CD4-positive, alpha-beta T cell (primary cell): Measurements from ENCODE around the gene RIN3. TPM values are rescaled to one million over a fixed set of nuclear protein-coding genes. Genes with fewer than 3 reads are reported as not detected.
A peak's percentile ranks its signal among the peaks of the same experiment; 100 is the strongest.

Source experiments
- ATAC-seq: fragments of 200-7000 bp; cut with Tn5 transposase; one replicate; pipeline ENCODE4 v1.10.0; 2022; ENCODE audit warnings: mild to moderate bottlenecking; ENCODE audit not compliant: poor library complexity
- CTCF ChIA-PET: fragments of 350-600 bp; sonication (Branson Sonifier 250); formaldehyde crosslinking; loops from one replicate; lab custom pipeline; 2021; ENCODE audit warnings: antibody characterized with exemption, inconsistent platforms; lab: Charles Lee
- POLR2A ChIA-PET: fragments of 350-600 bp; sonication (Branson Sonifier 250); formaldehyde crosslinking; loops from one replicate; lab custom pipeline; 2021; ENCODE audit warnings: antibody characterized with exemption, inconsistent platforms; lab: Charles Lee
- DNase-seq, 14 experiments: peaks; one replicate each; pipeline ENCODE4 v3.0.0-alpha.2; 2013 to 2020; ENCODE audit warnings: mixed read lengths in 2 of 14
- H3K27ac ChIP-seq, 2 donors: one replicate each; pipeline versions ENCODE4 v1.5.1 to v1.7.0; 2013; ENCODE audit warnings: low read length in 2 of 2, low read depth in 1 of 2, mild to moderate bottlenecking in 1 of 2
- H3K27me3 ChIP-seq, 2 experiments: 1 replicate in 1 of 2; 2 replicates in 1 of 2; pipeline versions ENCODE4 v1.6.1 to v1.7.0; 2013; ENCODE audit warnings: low read length in 2 of 2, control low read depth in 1 of 2, mild to moderate bottlenecking in 1 of 2, moderate library complexity in 1 of 2; ENCODE audit not compliant: insufficient read depth in 2 of 2, control insufficient read depth in 1 of 2
- H3K36me3 ChIP-seq: one replicate; pipeline ENCODE4 v1.6.1; 2013; ENCODE audit warnings: low read length, control low read depth; ENCODE audit not compliant: insufficient read depth
- H3K4me1 ChIP-seq: one replicate; pipeline ENCODE4 v1.6.1; 2013; ENCODE audit warnings: low read length, control low read depth; ENCODE audit not compliant: insufficient read depth
- H3K4me3 ChIP-seq: one replicate; pipeline ENCODE4 v1.5.1; 2013; ENCODE audit warnings: mild to moderate bottlenecking, low read length, moderate library complexity
- H3K9me3 ChIP-seq, 2 experiments: 1 replicate in 1 of 2; 2 replicates in 1 of 2; pipeline versions ENCODE4 v1.6.1 to v1.7.0; 2013; ENCODE audit warnings: low read length in 2 of 2, mild to moderate bottlenecking in 2 of 2, control low read depth in 1 of 2, moderate library complexity in 1 of 2; ENCODE audit not compliant: control insufficient read depth in 1 of 2, insufficient read depth in 1 of 2
- H3K27ac Mint-ChIP-seq: one replicate; pipeline ENCODE4 v1.8.0; 2020; ENCODE audit warnings: mixed read lengths
- H3K27me3 Mint-ChIP-seq: one replicate; pipeline ENCODE4 v1.8.0; 2021; ENCODE audit warnings: mixed read lengths
- H3K36me3 Mint-ChIP-seq: one replicate; pipeline ENCODE4 v1.8.0; 2021; ENCODE audit warnings: low read depth, mixed read lengths
- H3K4me1 Mint-ChIP-seq: one replicate; pipeline ENCODE4 v1.8.0; 2021; ENCODE audit warnings: low read depth, mixed read lengths
- H3K4me3 Mint-ChIP-seq: one replicate; pipeline ENCODE4 v1.8.0; 2020; ENCODE audit warnings: mild to moderate bottlenecking, mixed read lengths
- H3K9me3 Mint-ChIP-seq: one replicate; pipeline ENCODE4 v1.8.0; 2020; ENCODE audit warnings: mixed read lengths
- intact Hi-C, 2 experiments: fragments of 100-400 bp; cut with DNase I in 1 of 2; cut with micrococcal nuclease in 1 of 2; formaldehyde crosslinking; loops; one replicate each; pipeline versions ENCODE4 v1.15.1 to v1.9.0; 2023 to 2025; cut with DNase I, micrococcal nuclease
- total RNA-seq, 174 experiments: library from RNA in 2 of 174; stranded (reverse) in 2 of 174; gene quantifications; one replicate each; pipeline ENCODE4 v1.2.3 and lab custom pipeline; 2021 to 2026
- TF ChIP-seq, protein P1 (sequence below): fragments of 200-600 bp; IDR thresholded peaks from one replicate; pipeline ENCODE4 v1.8.0; 2022; ENCODE audit warnings: antibody characterized with exemption, mild to moderate bottlenecking

Gene RIN3
- total RNA-seq, 2 experiments from 2014 or later, result 67.9 to 72.2 TPM

DNA sequence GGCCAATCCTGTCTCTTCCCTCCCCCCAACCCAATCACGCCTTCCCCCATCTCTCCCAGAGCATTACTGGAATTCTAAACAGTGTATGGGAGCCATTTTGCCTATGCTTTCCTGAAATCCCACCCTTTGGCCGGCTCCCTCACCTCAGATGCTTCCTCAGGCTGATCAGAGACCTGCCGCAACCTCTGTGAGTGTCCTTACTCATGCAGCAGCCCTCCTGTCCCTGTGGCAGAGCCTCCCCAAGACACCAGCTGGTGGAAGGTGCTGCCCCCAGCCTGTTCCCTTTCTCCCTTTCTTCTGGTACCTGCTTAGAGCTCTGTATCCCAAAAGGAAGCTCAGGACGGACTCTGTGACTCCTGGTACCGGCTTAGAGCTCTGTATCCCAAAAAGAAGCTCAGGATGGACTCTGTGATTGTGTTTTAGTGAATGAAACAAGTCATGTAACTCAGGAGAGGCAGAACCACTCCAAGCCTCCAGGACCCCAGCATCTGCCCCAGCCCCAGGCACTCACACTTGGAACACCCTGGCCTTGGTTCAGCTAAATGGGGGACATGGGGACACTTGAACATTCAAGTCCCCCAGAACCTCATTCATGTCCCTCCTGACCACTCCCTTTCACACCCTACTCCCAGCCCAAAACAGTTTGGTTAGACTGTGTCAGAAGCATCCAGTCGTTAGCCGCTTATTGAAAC, 29.3 kb upstream of the RIN3 start:
- H3K27me3 ChIP-seq, result peaks cover 0 to 5% of the 10 kb centered on the region in 2 experiments
- Mint-ChIP-seq H3K27me3 (peaks cover 8% of the 10 kb centered on the region), H3K36me3 (no peaks in the 10 kb centered on the region), H3K4me3 (no peak overlapping the region), H3K27ac (no peak overlapping the region), H3K9me3 (peaks cover 4% of the 10 kb centered on the region), H3K4me1 (peaks cover 8% of the 10 kb centered on the region)
- no peak overlapping the region for H3K27ac ChIP-seq
- no peak for ATAC-seq
- DNase-seq, result no peak
- peaks cover 0 to 3% of the 10 kb centered on the region in 2 experiments for H3K9me3 ChIP-seq
- ChIA-PET POLR2A (no interaction called here), CTCF (no interaction called here)
- no peaks in the 10 kb centered on the region for H3K36me3 ChIP-seq
- H3K4me3 ChIP-seq, result no peak overlapping the region
- TF ChIP-seq, protein P1, sequence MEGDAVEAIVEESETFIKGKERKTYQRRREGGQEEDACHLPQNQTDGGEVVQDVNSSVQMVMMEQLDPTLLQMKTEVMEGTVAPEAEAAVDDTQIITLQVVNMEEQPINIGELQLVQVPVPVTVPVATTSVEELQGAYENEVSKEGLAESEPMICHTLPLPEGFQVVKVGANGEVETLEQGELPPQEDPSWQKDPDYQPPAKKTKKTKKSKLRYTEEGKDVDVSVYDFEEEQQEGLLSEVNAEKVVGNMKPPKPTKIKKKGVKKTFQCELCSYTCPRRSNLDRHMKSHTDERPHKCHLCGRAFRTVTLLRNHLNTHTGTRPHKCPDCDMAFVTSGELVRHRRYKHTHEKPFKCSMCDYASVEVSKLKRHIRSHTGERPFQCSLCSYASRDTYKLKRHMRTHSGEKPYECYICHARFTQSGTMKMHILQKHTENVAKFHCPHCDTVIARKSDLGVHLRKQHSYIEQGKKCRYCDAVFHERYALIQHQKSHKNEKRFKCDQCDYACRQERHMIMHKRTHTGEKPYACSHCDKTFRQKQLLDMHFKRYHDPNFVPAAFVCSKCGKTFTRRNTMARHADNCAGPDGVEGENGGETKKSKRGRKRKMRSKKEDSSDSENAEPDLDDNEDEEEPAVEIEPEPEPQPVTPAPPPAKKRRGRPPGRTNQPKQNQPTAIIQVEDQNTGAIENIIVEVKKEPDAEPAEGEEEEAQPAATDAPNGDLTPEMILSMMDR, result no peak
- intact Hi-C loops, result no loop called here
- H3K4me1 ChIP-seq, result no peaks in the 10 kb centered on the region

- intact Hi-C loops, result no loop called here
Observed at GRCh38 chr14:92486881-92487280, 26.7 kb upstream of the RIN3 start.

DNA sequence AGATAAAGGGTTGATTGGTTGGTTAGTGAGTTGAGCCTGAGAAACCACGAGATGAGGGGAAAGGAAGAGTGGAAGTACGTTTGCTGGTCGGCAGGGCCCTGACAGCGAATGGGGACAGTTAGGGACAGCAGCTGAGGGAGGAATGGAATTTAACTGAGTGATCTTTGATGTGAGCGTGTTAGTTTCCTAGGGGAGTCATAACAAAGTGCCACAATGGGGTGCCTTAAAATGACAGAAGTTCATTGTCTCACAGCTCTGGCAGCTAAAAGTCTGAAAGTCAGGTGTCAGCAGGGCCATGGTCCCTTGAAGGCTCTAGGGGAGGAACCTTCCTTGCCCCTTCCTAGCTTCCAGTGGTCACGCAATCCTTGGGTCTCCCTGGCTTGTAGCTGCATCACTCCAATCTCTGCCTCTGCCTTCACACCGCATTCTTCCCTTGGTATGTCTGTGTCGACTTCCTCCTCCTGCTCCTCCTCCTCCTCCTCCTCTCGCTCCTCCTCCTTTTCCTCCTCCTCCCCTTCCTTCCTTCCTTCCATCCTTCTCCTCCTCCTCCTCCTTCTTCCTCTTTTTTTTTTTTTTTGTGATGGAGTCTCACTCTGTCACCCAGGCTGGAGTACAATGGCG, 26.0 kb upstream of the RIN3 start:
- peak in 1 of 14 experiments; percentile 23 for DNase-seq
- H3K9me3 ChIP-seq, result peaks cover 0 to 3% of the 10 kb centered on the region in 2 experiments
- no peak overlapping the region for H3K4me3 ChIP-seq
- Mint-ChIP-seq H3K36me3 (no peaks in the 10 kb centered on the region), H3K9me3 (no peaks in the 10 kb centered on the region), H3K4me3 (no peak overlapping the region), H3K4me1 (peaks cover 8% of the 10 kb centered on the region), H3K27me3 (peaks cover 4% of the 10 kb centered on the region), H3K27ac (no peak overlapping the region)
- POLR2A ChIA-PET, result no interaction called here
- H3K27ac ChIP-seq, result no peak overlapping the region
- H3K27me3 ChIP-seq, result peaks cover 0 to 5% of the 10 kb centered on the region in 2 experiments
- ATAC-seq, result no peak
- TF ChIP-seq, protein P1, result no peak
- H3K4me1 ChIP-seq, result peaks cover 4% of the 10 kb centered on the region
- CTCF ChIA-PET, result interaction anchor here (0.6 kb wide), 1 partner anchor 45 kb away, joined by 3 read pairs; no protein-coding TSS in a partner anchor
- no peaks in the 10 kb centered on the region for H3K36me3 ChIP-seq
- intact Hi-C loops, result no loop called here

More at GRCh38 chr14:92486881-92487280, 26.7 kb upstream of the RIN3 start:
- H3K4me1 ChIP-seq, result peaks cover 4% of the 10 kb centered on the region
- POLR2A ChIA-PET, result no interaction called here
- H3K36me3 Mint-ChIP-seq, result no peaks in the 10 kb centered on the region
- DNase-seq (no peak), ATAC-seq (no peak)
- no peak overlapping the region for H3K27ac Mint-ChIP-seq
- H3K4me3 Mint-ChIP-seq, result no peak overlapping the region
- CTCF ChIA-PET, result no interaction called here
- H3K9me3 Mint-ChIP-seq, result no peaks in the 10 kb centered on the region
- H3K27me3 Mint-ChIP-seq, result peaks cover 4% of the 10 kb centered on the region
- peaks cover 0 to 3% of the 10 kb centered on the region in 2 experiments for H3K9me3 ChIP-seq
- H3K36me3 ChIP-seq, result no peaks in the 10 kb centered on the region
- peaks cover 0 to 5% of the 10 kb centered on the region in 2 experiments for H3K27me3 ChIP-seq
- no peak overlapping the region for H3K4me3 ChIP-seq
- H3K27ac ChIP-seq, result no peak overlapping the region
- TF ChIP-seq, protein P1, result no peak
- H3K4me1 Mint-ChIP-seq, result peaks cover 8% of the 10 kb centered on the region
